Neural cell (in vitro differentiated cells): ENCODE results near the gene IRX4. TPM values are rescaled to one million over a fixed set of nuclear protein-coding genes. Genes with fewer than 3 reads are reported as not detected.

ENCODE experiments used
- H2AFZ ChIP-seq: fragments of 200-600, 300-800 bp; sonication (generic), shearing (Covaris generic); 2 replicates; pipeline ENCODE4 v1.6.0; 2014; ENCODE audit warnings: low read depth, mild to moderate bottlenecking, antibody characterized with exemption, low read length, moderate library complexity
- H3F3A ChIP-seq: fragments of 200-600 bp; shearing (Covaris generic); 2 replicates; pipeline ENCODE4 v1.6.1; 2016; ENCODE audit warnings: mild to moderate bottlenecking, moderate library complexity, mixed read lengths, antibody characterized with exemption, low read length; ENCODE audit not compliant: insufficient read depth, poor library complexity, severe bottlenecking
- H3K27ac ChIP-seq: fragments of 200-600, 300-800 bp; sonication (generic), shearing (Covaris generic); 2 replicates; pipeline ENCODE4 v1.5.1; 2014; ENCODE audit warnings: mild to moderate bottlenecking, low read length, moderate library complexity
- H3K27me3 ChIP-seq: fragments of 300-800, 200-600 bp; sonication (generic), shearing (Covaris generic); 2 replicates; pipeline ENCODE4 v1.6.0; 2014; ENCODE audit warnings: mild to moderate bottlenecking, low read depth, low read length, moderate library complexity; ENCODE audit not compliant: insufficient read depth
- H3K36me3 ChIP-seq: fragments of 300-800, 200-600 bp; sonication (generic), shearing (Covaris generic); 2 replicates; pipeline ENCODE4 v1.5.1; 2014; ENCODE audit warnings: mild to moderate bottlenecking, antibody characterized with exemption, low read length, moderate library complexity; ENCODE audit not compliant: insufficient read depth
- H3K4me2 ChIP-seq: fragments of 300-800, 200-600 bp; sonication (generic), shearing (Covaris generic); 2 replicates; pipeline ENCODE4 v1.6.0; 2014; ENCODE audit warnings: mild to moderate bottlenecking, low read length
- H3K4me3 ChIP-seq: fragments of 300-800, 200-600 bp; sonication (generic), shearing (Covaris generic); 2 replicates; pipeline ENCODE4 v1.5.1; 2014; ENCODE audit warnings: mild to moderate bottlenecking, low read length, moderate library complexity
- H3K79me2 ChIP-seq: fragments of 200-600 bp; shearing (Covaris generic); replicated peaks from 2 replicates; pipeline ENCODE4 v1.6.0; 2014; ENCODE audit warnings: mild to moderate bottlenecking, low read length, moderate library complexity; ENCODE audit not compliant: insufficient read depth
- H3K9ac ChIP-seq: fragments of 300-800, 200-600 bp; sonication (generic), shearing (Covaris generic); 2 replicates; pipeline ENCODE4 v1.6.1; 2016; ENCODE audit warnings: mild to moderate bottlenecking, low read length, mixed read lengths
- H3K9me2 ChIP-seq: fragments of 200-600 bp; shearing (Covaris generic); 2 replicates; pipeline ENCODE4 v1.6.1; 2016; ENCODE audit warnings: mild to moderate bottlenecking, low read length, mixed read lengths; ENCODE audit not compliant: insufficient read depth
- H3K9me3 ChIP-seq: fragments of 200-600, 300-800 bp; sonication (generic), shearing (Covaris generic); 2 replicates; pipeline ENCODE4 v1.6.1; 2016; ENCODE audit warnings: mild to moderate bottlenecking, mixed run types, low read length, moderate library complexity, mixed read lengths
- H4K20me1 ChIP-seq: fragments of 200-600 bp; shearing (Covaris generic); 2 replicates; pipeline ENCODE4 v1.6.1; 2016; ENCODE audit warnings: mild to moderate bottlenecking, mixed run types; ENCODE audit not compliant: insufficient read depth
- EP300 ChIP-seq: fragments of 450-650 bp; conservative IDR thresholded peaks from 2 replicates; pipeline ENCODE4 v1.6.1; 2014; ENCODE audit warnings: antibody characterized with exemption, mild to moderate bottlenecking, moderate library complexity; ENCODE audit not compliant: poor library complexity, severe bottlenecking
- EZH2 ChIP-seq: fragments of 200-600, 300-800 bp; shearing (Covaris generic), sonication (generic); IDR thresholded peaks from 2 replicates; pipeline ENCODE4 v1.6.1; 2014; ENCODE audit warnings: antibody characterized with exemption, low read length, borderline replicate concordance, mild to moderate bottlenecking; ENCODE audit not compliant: insufficient read depth, poor library complexity, severe bottlenecking
- MXI1 ChIP-seq: fragments of 450-650 bp; conservative IDR thresholded peaks from 2 replicates; pipeline ENCODE4 v1.6.1; 2014; ENCODE audit warnings: antibody characterized with exemption, mild to moderate bottlenecking; ENCODE audit not compliant: poor library complexity, severe bottlenecking
- POLR2AphosphoS5 ChIP-seq: IDR thresholded peaks from 2 replicates; pipeline ENCODE4 v1.6.1; 2012
- RAD21 ChIP-seq: fragments of 450-650 bp; conservative IDR thresholded peaks from 2 replicates; pipeline ENCODE4 v1.6.1; 2014; ENCODE audit warnings: antibody characterized with exemption, mild to moderate bottlenecking, moderate library complexity
- SMC3 ChIP-seq: fragments of 450-650 bp; conservative IDR thresholded peaks from 2 replicates; pipeline ENCODE4 v1.6.1; 2014; ENCODE audit warnings: antibody characterized with exemption, mild to moderate bottlenecking, moderate library complexity; ENCODE audit not compliant: poor library complexity
- TAF1 ChIP-seq: IDR thresholded peaks from 2 replicates; pipeline ENCODE4 v1.6.1; 2012; ENCODE audit warnings: low read depth
- polyA plus RNA-seq: library from polyadenylated mRNA; depleted of rRNA; stranded (reverse); fragments of >200 nt; gene quantifications from 2 replicates; pipeline ENCODE4 v1.2.3, GENCODE V29; 2014
- TF ChIP-seq, protein P1 (sequence below): fragments of 450-650 bp; IDR thresholded peaks from 2 replicates; pipeline ENCODE4 v1.5.1; 2014; ENCODE audit warnings: antibody characterized with exemption, mild to moderate bottlenecking, moderate library complexity; ENCODE audit not compliant: poor library complexity, severe bottlenecking
- TF ChIP-seq, protein P2 (sequence below): IDR thresholded peaks from 2 replicates; pipeline ENCODE4 v1.6.1; 2012; ENCODE audit warnings: borderline replicate concordance

Gene IRX4
- polyA plus RNA-seq, 1 donor from 2014 or later: not detected

DNA sequence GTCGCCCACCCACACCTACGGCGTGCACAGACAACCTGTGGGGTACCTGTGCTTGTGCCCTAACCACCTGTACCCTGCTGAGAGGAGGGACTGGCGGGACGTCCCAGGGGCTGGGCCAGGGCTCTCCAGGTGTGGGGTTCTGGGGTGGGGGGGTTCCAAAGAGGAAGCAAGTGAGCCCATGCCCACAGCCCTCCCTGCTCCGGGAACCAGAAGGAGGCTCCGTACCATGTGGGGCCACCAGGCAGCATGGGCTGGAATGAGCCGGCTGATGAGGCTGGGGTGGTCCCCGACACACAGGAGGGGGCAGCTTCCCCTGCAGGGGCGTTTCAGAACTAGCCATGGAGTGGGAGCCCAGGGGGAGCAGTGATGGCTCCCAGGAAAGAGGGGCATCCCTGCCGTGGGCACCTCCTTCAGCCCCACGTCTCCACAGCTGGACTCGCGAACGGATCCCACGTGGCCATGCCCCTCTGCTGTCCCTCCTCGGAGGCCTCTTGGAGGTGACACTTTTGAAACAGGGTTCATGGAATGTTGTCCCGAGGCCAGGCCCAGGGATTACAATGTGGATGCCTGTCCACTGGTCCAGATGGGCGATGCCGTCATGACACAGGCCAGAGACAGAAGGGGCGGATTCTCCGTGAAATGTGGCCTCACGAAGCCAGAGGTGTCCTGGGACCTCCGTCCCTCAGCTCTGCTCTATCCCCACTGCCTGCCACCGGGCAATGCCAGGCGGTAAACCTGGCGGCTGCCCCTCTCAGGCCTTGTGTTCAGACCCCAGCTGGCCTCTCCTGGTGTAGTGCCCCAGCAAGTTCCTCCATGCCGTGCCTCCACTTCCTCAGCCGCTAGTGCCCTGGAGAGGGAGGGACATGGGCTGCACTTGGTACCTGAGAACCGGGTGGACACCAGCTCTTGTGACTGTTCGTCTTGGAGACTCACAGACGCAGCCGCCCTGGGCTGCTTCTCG, 33.6 kb upstream of the IRX4 start:
- Histone ChIP-seq H3K27ac (no peak overlapping the region), H3F3A (no peaks in the 10 kb centered on the region), H3K4me3 (no peak overlapping the region), H3K4me2 (no peak overlapping the region), H3K9me3 (no peaks in the 10 kb centered on the region), H2AFZ (no peak overlapping the region), H4K20me1 (no peaks in the 10 kb centered on the region), H3K9me2 (no peaks in the 10 kb centered on the region), H3K79me2 (no peaks in the 10 kb centered on the region), H3K36me3 (no peaks in the 10 kb centered on the region), H3K27me3 (no peaks in the 10 kb centered on the region), H3K9ac (no peak overlapping the region)
- TF ChIP-seq, protein P1, sequence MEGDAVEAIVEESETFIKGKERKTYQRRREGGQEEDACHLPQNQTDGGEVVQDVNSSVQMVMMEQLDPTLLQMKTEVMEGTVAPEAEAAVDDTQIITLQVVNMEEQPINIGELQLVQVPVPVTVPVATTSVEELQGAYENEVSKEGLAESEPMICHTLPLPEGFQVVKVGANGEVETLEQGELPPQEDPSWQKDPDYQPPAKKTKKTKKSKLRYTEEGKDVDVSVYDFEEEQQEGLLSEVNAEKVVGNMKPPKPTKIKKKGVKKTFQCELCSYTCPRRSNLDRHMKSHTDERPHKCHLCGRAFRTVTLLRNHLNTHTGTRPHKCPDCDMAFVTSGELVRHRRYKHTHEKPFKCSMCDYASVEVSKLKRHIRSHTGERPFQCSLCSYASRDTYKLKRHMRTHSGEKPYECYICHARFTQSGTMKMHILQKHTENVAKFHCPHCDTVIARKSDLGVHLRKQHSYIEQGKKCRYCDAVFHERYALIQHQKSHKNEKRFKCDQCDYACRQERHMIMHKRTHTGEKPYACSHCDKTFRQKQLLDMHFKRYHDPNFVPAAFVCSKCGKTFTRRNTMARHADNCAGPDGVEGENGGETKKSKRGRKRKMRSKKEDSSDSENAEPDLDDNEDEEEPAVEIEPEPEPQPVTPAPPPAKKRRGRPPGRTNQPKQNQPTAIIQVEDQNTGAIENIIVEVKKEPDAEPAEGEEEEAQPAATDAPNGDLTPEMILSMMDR: no peak
- TF ChIP-seq POLR2AphosphoS5 (no peak), SMC3 (no peak), TAF1 (no peak), MXI1 (no peak), RAD21 (no peak), EZH2 (no peak), EP300 (no peak)
- TF ChIP-seq, protein P2, sequence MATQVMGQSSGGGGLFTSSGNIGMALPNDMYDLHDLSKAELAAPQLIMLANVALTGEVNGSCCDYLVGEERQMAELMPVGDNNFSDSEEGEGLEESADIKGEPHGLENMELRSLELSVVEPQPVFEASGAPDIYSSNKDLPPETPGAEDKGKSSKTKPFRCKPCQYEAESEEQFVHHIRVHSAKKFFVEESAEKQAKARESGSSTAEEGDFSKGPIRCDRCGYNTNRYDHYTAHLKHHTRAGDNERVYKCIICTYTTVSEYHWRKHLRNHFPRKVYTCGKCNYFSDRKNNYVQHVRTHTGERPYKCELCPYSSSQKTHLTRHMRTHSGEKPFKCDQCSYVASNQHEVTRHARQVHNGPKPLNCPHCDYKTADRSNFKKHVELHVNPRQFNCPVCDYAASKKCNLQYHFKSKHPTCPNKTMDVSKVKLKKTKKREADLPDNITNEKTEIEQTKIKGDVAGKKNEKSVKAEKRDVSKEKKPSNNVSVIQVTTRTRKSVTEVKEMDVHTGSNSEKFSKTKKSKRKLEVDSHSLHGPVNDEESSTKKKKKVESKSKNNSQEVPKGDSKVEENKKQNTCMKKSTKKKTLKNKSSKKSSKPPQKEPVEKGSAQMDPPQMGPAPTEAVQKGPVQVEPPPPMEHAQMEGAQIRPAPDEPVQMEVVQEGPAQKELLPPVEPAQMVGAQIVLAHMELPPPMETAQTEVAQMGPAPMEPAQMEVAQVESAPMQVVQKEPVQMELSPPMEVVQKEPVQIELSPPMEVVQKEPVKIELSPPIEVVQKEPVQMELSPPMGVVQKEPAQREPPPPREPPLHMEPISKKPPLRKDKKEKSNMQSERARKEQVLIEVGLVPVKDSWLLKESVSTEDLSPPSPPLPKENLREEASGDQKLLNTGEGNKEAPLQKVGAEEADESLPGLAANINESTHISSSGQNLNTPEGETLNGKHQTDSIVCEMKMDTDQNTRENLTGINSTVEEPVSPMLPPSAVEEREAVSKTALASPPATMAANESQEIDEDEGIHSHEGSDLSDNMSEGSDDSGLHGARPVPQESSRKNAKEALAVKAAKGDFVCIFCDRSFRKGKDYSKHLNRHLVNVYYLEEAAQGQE: no peak

DNA sequence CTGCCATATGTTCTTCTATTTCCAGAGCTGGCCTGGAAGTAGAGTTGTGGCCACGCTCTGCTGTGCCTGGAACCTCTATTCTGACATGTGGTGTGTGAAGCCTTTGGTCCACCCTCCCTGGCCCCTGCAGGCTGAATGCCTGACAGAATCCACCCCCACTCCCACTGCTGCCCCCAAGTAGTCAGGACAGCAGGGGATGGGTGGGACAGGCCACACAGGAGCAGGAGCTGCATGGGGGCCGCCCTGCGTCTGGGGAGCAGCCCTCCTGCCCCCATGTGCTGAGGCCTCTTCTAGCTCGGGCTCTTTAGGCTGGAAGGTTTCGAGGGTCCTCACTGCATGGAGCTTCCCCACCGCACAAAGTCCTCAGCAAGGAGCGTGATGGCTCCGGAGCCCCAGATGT, 32.6 kb upstream of the IRX4 start:
- H4K20me1 ChIP-seq: no peaks in the 10 kb centered on the region
- H3K36me3 ChIP-seq: no peaks in the 10 kb centered on the region
- H3K4me3 ChIP-seq: no peak overlapping the region
- no peak overlapping the region for H3K4me2 ChIP-seq
- H2AFZ ChIP-seq: no peak overlapping the region
- no peaks in the 10 kb centered on the region for H3K79me2 ChIP-seq
- H3K27ac ChIP-seq: no peak overlapping the region
- H3F3A ChIP-seq: no peaks in the 10 kb centered on the region
- H3K27me3 ChIP-seq: no peaks in the 10 kb centered on the region
- H3K9me2 ChIP-seq: no peaks in the 10 kb centered on the region
- TF ChIP-seq SMC3: no peak
- no peak for TF ChIP-seq MXI1
- H3K9ac ChIP-seq: no peak overlapping the region
- H3K9me3 ChIP-seq: no peaks in the 10 kb centered on the region
